HEK293T (cell line): ENCODE measurements around the gene CTBP1.

Experiments used
- CTCF ChIA-PET: fragments of 350-600 bp; formaldehyde crosslinking; extraction: SDS; loops from one replicate; lab custom pipeline; 2021; ENCODE audit warnings: antibody characterized with exemption, inconsistent platforms; lab: Yijun Ruan, JAX
- POLR2A ChIA-PET: fragments of 350-600 bp; formaldehyde crosslinking; extraction: SDS; loops from one replicate; lab custom pipeline; 2020; ENCODE audit warnings: antibody characterized with exemption, inconsistent platforms; lab: Yijun Ruan, JAX
- DNase-seq: peaks from one replicate; pipeline ENCODE4 v3.0.0; 2012; ENCODE audit warnings: mixed read lengths; ENCODE audit errors: extremely low spot score
- ARNT ChIP-seq: fragments of 450-650 bp; IDR thresholded peaks from 2 replicates; pipeline ENCODE4 v1.6.1; 2017; ENCODE audit warnings: mild to moderate bottlenecking
- BHLHE40 ChIP-seq: fragments of 450-650 bp; IDR thresholded peaks from 2 replicates; pipeline ENCODE4 v1.6.1; 2016; ENCODE audit warnings: mild to moderate bottlenecking, moderate library complexity, borderline replicate concordance
- CTBP1 ChIP-seq: fragments of 450-650 bp; IDR thresholded peaks from 2 replicates; pipeline ENCODE4 v1.6.1; 2016; ENCODE audit warnings: borderline replicate concordance
- ELF4 ChIP-seq: fragments of 450-650 bp; IDR thresholded peaks from 2 replicates; pipeline ENCODE4 v1.6.1; 2017; ENCODE audit warnings: antibody characterized with exemption
- FOXA1 ChIP-seq: fragments of 450-650 bp; IDR thresholded peaks from 2 replicates; pipeline ENCODE4 v1.6.1; 2016; ENCODE audit warnings: mild to moderate bottlenecking
- FOXK2 ChIP-seq: fragments of 450-650 bp; IDR thresholded peaks from 2 replicates; pipeline ENCODE4 v1.6.1; 2016; ENCODE audit warnings: mild to moderate bottlenecking
- FOXM1 ChIP-seq: fragments of 450-650 bp; IDR thresholded peaks from 2 replicates; pipeline ENCODE4 v1.6.1; 2017; ENCODE audit warnings: mild to moderate bottlenecking, borderline replicate concordance
- HDGF ChIP-seq: fragments of 450-650 bp; IDR thresholded peaks from 2 replicates; pipeline ENCODE4 v1.6.1; 2017; ENCODE audit warnings: antibody characterized with exemption, borderline replicate concordance
- L3MBTL2 ChIP-seq: fragments of 450-650 bp; conservative IDR thresholded peaks from 2 replicates; pipeline ENCODE4 v1.6.1; 2016; ENCODE audit warnings: mild to moderate bottlenecking
- LEF1 ChIP-seq: fragments of 450-650 bp; IDR thresholded peaks from 2 replicates; pipeline ENCODE4 v1.6.1; 2017; ENCODE audit warnings: mild to moderate bottlenecking, borderline replicate concordance
- NFRKB ChIP-seq: fragments of 450-650 bp; IDR thresholded peaks from 2 replicates; pipeline ENCODE4 v1.6.1; 2016; ENCODE audit warnings: mild to moderate bottlenecking, moderate library complexity
- PKNOX1 ChIP-seq: fragments of 450-650 bp; IDR thresholded peaks from 2 replicates; pipeline ENCODE4 v1.6.1; 2016
- SP1 ChIP-seq: fragments of 450-650 bp; IDR thresholded peaks from 2 replicates; pipeline ENCODE4 v1.6.1; 2017
- SUZ12 ChIP-seq: fragments of 450-650 bp; IDR thresholded peaks from 2 replicates; pipeline ENCODE4 v1.6.1; 2016; ENCODE audit warnings: mild to moderate bottlenecking
- TARDBP ChIP-seq: fragments of 450-650 bp; IDR thresholded peaks from 2 replicates; pipeline ENCODE4 v1.6.1; 2016
- ZNF384 ChIP-seq: fragments of 450-650 bp; IDR thresholded peaks from 2 replicates; pipeline ENCODE4 v1.6.1; 2016

Gene CTBP1

GRCh38 chr4:1164040-1164439 is 84.9 kb downstream of the CTBP1 start:
- no peak for DNase-seq
- TF ChIP-seq HDGF (no peak), PKNOX1 (no peak), FOXA1 (no peak), L3MBTL2 (no peak), ARNT (no peak), SUZ12 (no peak), CTBP1 (no peak), BHLHE40 (no peak), FOXM1 (no peak), TARDBP (no peak), LEF1 (no peak), ZNF384 (no peak), SP1 (no peak), FOXK2 (no peak), NFRKB (no peak), ELF4 (no peak)
- ChIA-PET CTCF (no interaction called here), POLR2A (no interaction called here)
